OCI-LY3 (cell line): ENCODE results near the gene MYO15A.

Experiments
- H2AFZ ChIP-seq: fragments of 200-600, 300-600 bp; shearing (Covaris generic); 2 replicates; pipeline ENCODE4 v1.6.0; 2014; ENCODE audit warnings: antibody characterized with exemption, low read depth, low read length
- H3K27ac ChIP-seq: fragments of 200-600, 300-600 bp; sonication (generic); 2 replicates; pipeline ENCODE4 v1.5.1; 2014; ENCODE audit warnings: mild to moderate bottlenecking, low read length, moderate library complexity, mixed read lengths
- H3K27me3 ChIP-seq: fragments of 200-600, 300-600 bp; sonication (generic); 2 replicates; pipeline ENCODE4 v1.6.1; 2014; ENCODE audit warnings: low read depth, low read length, mixed read lengths
- H3K36me3 ChIP-seq: fragments of 200-600, 300-600 bp; sonication (generic); replicated peaks from 2 replicates; pipeline ENCODE3; 2014; ENCODE audit warnings: low read depth, low read length, mixed read lengths
- H3K4me1 ChIP-seq: fragments of 300-600, 200-600 bp; sonication (generic); 2 replicates; pipeline ENCODE4 v1.6.1; 2014; ENCODE audit warnings: low read length, mixed read lengths
- H3K4me2 ChIP-seq: fragments of 200-600, 300-600 bp; sonication (generic); 2 replicates; pipeline ENCODE4 v1.6.1; 2014; ENCODE audit warnings: low read length, mixed read lengths
- H3K4me3 ChIP-seq: fragments of 300-600, 200-600 bp; sonication (generic); 2 replicates; pipeline ENCODE4 v1.5.1; 2014; ENCODE audit warnings: antibody characterized with exemption, mild to moderate bottlenecking, low read length, moderate library complexity
- H3K79me2 ChIP-seq: fragments of 300-600, 200-600 bp; shearing (Covaris generic); 2 replicates; pipeline ENCODE4 v1.6.1; 2014; ENCODE audit warnings: mild to moderate bottlenecking, low read length, mixed read lengths
- H3K9ac ChIP-seq: fragments of 300-600, 200-600 bp; shearing (Covaris generic); 2 replicates; pipeline ENCODE4 v1.6.0; 2014; ENCODE audit warnings: mild to moderate bottlenecking, low read length, moderate library complexity
- H3K9me3 ChIP-seq: fragments of 200-600, 300-600 bp; shearing (Covaris generic); 2 replicates; pipeline ENCODE4 v1.6.1; 2014; ENCODE audit warnings: low read length, mixed read lengths; ENCODE audit not compliant: insufficient read depth
- H4K20me1 ChIP-seq: fragments of 200-600, 300-600 bp; sonication (generic); 2 replicates; pipeline ENCODE4 v1.6.1; 2016; ENCODE audit warnings: low read length, mixed read lengths; ENCODE audit not compliant: insufficient read depth
- CTCF ChIP-seq: fragments of 200-600, 300-600 bp; sonication (generic); IDR thresholded peaks from 2 replicates; pipeline ENCODE4 v1.5.1; 2014; ENCODE audit warnings: antibody characterized with exemption, low read length, low read depth
- EZH2phosphoT487 ChIP-seq: fragments of 200-600 bp; shearing (Covaris generic); IDR thresholded peaks from 2 replicates; pipeline ENCODE4 v1.6.1; 2018; ENCODE audit warnings: antibody characterized with exemption, mixed run types, low read depth

Gene MYO15A

GRCh38 chr17:18111330-18111971 is 2.9 kb downstream of the MYO15A start:
- H3K27ac ChIP-seq = no peak overlapping the region
- no peak overlapping the region for H3K4me3 ChIP-seq
- TF ChIP-seq CTCF (no peak), EZH2phosphoT487 (no peak)
- no peaks in the 10 kb centered on the region for H3K27me3 ChIP-seq
- H3K79me2 ChIP-seq = no peaks in the 10 kb centered on the region
- no peaks in the 10 kb centered on the region for H3K9me3 ChIP-seq
- H2AFZ ChIP-seq = no peak overlapping the region
- no peaks in the 10 kb centered on the region for H3K36me3 ChIP-seq
- no peak overlapping the region for H3K9ac ChIP-seq
- no peaks in the 10 kb centered on the region for H3K4me1 ChIP-seq
- H4K20me1 ChIP-seq = no peaks in the 10 kb centered on the region
- no peak overlapping the region for H3K4me2 ChIP-seq

- no peak overlapping the region for H3K27ac ChIP-seq
- H3K27me3 ChIP-seq = no peaks in the 10 kb centered on the region
- no peak overlapping the region for H3K4me2 ChIP-seq
- H3K9me3 ChIP-seq = no peaks in the 10 kb centered on the region
- no peak overlapping the region for H3K9ac ChIP-seq
- no peaks in the 10 kb centered on the region for H3K79me2 ChIP-seq
- no peaks in the 10 kb centered on the region for H3K4me1 ChIP-seq
- TF ChIP-seq CTCF = no peak
- no peak for TF ChIP-seq EZH2phosphoT487
- no peak overlapping the region for H2AFZ ChIP-seq
- H3K4me3 ChIP-seq = no peak overlapping the region
- no peaks in the 10 kb centered on the region for H3K36me3 ChIP-seq
- H4K20me1 ChIP-seq = no peaks in the 10 kb centered on the region
Observed at GRCh38 chr17:18115517-18115916, 7.0 kb downstream of the MYO15A start.

- H3K79me2 ChIP-seq = no peaks in the 10 kb centered on the region
- H3K9me3 ChIP-seq = no peaks in the 10 kb centered on the region
- H2AFZ ChIP-seq = no peak overlapping the region
- no peak overlapping the region for H3K27ac ChIP-seq
- no peak overlapping the region for H3K4me2 ChIP-seq
- TF ChIP-seq EZH2phosphoT487 (no peak), CTCF (no peak)
- no peaks in the 10 kb centered on the region for H3K36me3 ChIP-seq
- H3K27me3 ChIP-seq = no peaks in the 10 kb centered on the region
- no peaks in the 10 kb centered on the region for H3K4me1 ChIP-seq
- H3K9ac ChIP-seq = no peak overlapping the region
- no peak overlapping the region for H3K4me3 ChIP-seq
- H4K20me1 ChIP-seq = no peaks in the 10 kb centered on the region
Observed at GRCh38 chr17:18116078-18116477, 7.5 kb downstream of the MYO15A start.

- Histone ChIP-seq H4K20me1 (no peaks in the 10 kb centered on the region), H3K4me3 (no peak overlapping the region), H3K4me2 (no peak overlapping the region), H3K27ac (no peak overlapping the region), H3K27me3 (no peaks in the 10 kb centered on the region), H3K9ac (no peak overlapping the region), H2AFZ (no peak overlapping the region), H3K36me3 (no peaks in the 10 kb centered on the region), H3K79me2 (no peaks in the 10 kb centered on the region), H3K4me1 (no peaks in the 10 kb centered on the region), H3K9me3 (no peaks in the 10 kb centered on the region)
- TF ChIP-seq EZH2phosphoT487 (no peak), CTCF (no peak)
Observed at GRCh38 chr17:18117533-18117932, 9.0 kb downstream of the MYO15A start.
